GM12878 (cell line): ENCODE measurements around the gene KDM2A. TPM values are rescaled to one million over a fixed set of nuclear protein-coding genes. Genes with fewer than 3 reads are reported as not detected.

Source experiments
- ATAC-seq: fragments of 200-7000 bp; cut with Tn5 transposase; 3 replicates; pipeline ENCODE4 v1.9.1; 2020; ENCODE audit warnings: mild to moderate bottlenecking, moderate library complexity
- BruUV-seq: library from RNA; stranded (reverse); fragments of 400-500 nt; replicated peaks from 2 replicates; lab custom pipeline; 2021; lab: Mats Ljungman, UMichigan
- CTCF ChIA-PET: fragments of 300-600 bp; sonication (Branson Sonifier 250); formaldehyde crosslinking; extraction: SDS; loops from one replicate; lab custom pipeline; 2021; ENCODE audit warnings: inconsistent platforms; lab: Yijun Ruan, JAX
- POLR2A ChIA-PET: fragments of 350-600 bp; formaldehyde crosslinking; extraction: SDS; loops from one replicate; lab custom pipeline; 2021; ENCODE audit warnings: inconsistent platforms; lab: Charles Lee
- RAD21 ChIA-PET: fragments of 300-600 bp; sonication (Branson Sonifier 250); formaldehyde crosslinking; loops from one replicate; lab custom pipeline; 2023; ENCODE audit warnings: antibody characterized with exemption; ENCODE audit not compliant: unreplicated experiment; lab: Charles Lee
- SMC1A ChIA-PET: fragments of 300-600 bp; sonication (Branson Sonifier 250); formaldehyde crosslinking; loops from one replicate; lab custom pipeline; 2023; ENCODE audit not compliant: unreplicated experiment, uncharacterized antibody; lab: Charles Lee
- DNase-seq: peaks from one replicate; pipeline ENCODE4 v3.0.0-alpha.2; 2011; ENCODE audit warnings: low read depth, low spot score
- FAIRE-seq: peaks from 3 replicates; lab custom pipeline; 2011; peaks lifted over from hg19 to GRCh38; lab: Jason Lieb, UNC
- H2AFZ ChIP-seq: 2 replicates; pipeline ENCODE4 v1.6.0; 2011; ENCODE audit warnings: low read depth, low read length, control low read depth; ENCODE audit not compliant: control insufficient read depth
- H3K27ac ChIP-seq: 2 replicates; pipeline ENCODE4 v1.5.1; 2011; ENCODE audit warnings: control low read depth; ENCODE audit not compliant: control insufficient read depth, insufficient read depth
- H3K27me3 ChIP-seq, 2 experiments: replicated peaks in 1 of 2; 2 replicates each; pipeline versions ENCODE4 v1.6.0 to v1.6.1; 2011; ENCODE audit warnings: low read length in 1 of 2; ENCODE audit not compliant: control insufficient read depth in 2 of 2, insufficient read depth in 2 of 2
- H3K36me3 ChIP-seq, 2 experiments: 2 replicates each; pipeline ENCODE4 v1.5.1; 2011; ENCODE audit warnings: low read length in 1 of 2; ENCODE audit not compliant: control insufficient read depth in 2 of 2, insufficient read depth in 2 of 2
- H3K4me1 ChIP-seq: 2 replicates; pipeline ENCODE4 v1.6.1; 2011; ENCODE audit warnings: mild to moderate bottlenecking, low read length, moderate library complexity, mixed read lengths; ENCODE audit not compliant: control insufficient read depth, insufficient read depth
- H3K4me2 ChIP-seq: 2 replicates; pipeline ENCODE4 v1.6.0; 2011; ENCODE audit warnings: control low read depth; ENCODE audit not compliant: control insufficient read depth, insufficient read depth
- H3K4me3 ChIP-seq: fragments of 200-600 bp; sonication (generic); 2 replicates; pipeline ENCODE4 v1.5.1; 2016
- H3K79me2 ChIP-seq: 2 replicates; pipeline ENCODE4 v1.6.0; 2011; ENCODE audit warnings: low read length; ENCODE audit not compliant: control insufficient read depth, insufficient read depth
- H3K9ac ChIP-seq: 2 replicates; pipeline ENCODE4 v1.8.0; 2011; ENCODE audit warnings: low read length, control low read depth, mixed read lengths; ENCODE audit not compliant: control insufficient read depth, insufficient read depth
- H3K9me3 ChIP-seq: replicated peaks from 3 replicates; pipeline ENCODE4 v1.5.1; 2011; ENCODE audit warnings: mild to moderate bottlenecking, low read length; ENCODE audit not compliant: control insufficient read depth, insufficient read depth
- H4K20me1 ChIP-seq: 2 replicates; pipeline ENCODE4 v1.6.0; 2011; ENCODE audit not compliant: control insufficient read depth, insufficient read depth
- BHLHE40 ChIP-seq, 2 experiments: fragments of 450-650 bp in 1 of 2; IDR thresholded peaks; 2 replicates each; pipeline ENCODE4 v1.6.1; 2011 to 2017; ENCODE audit warnings: low read depth in 2 of 2, borderline replicate concordance in 1 of 2, improper control_type of control experiment in 1 of 2, low read length in 1 of 2, mild to moderate bottlenecking in 1 of 2
- IRF4 ChIP-seq: IDR thresholded peaks from 2 replicates; pipeline ENCODE4 v1.6.1; 2011; ENCODE audit warnings: low read depth, low read length
- KLF5 ChIP-seq: fragments of 450-650 bp; IDR thresholded peaks from 2 replicates; pipeline ENCODE4 v1.6.1; 2014; ENCODE audit warnings: mild to moderate bottlenecking; ENCODE audit not compliant: partially characterized antibody
- MTA3 ChIP-seq: IDR thresholded peaks from 2 replicates; pipeline ENCODE4 v1.6.1; 2012; ENCODE audit warnings: low read length, inconsistent platforms, borderline replicate concordance
- NKRF ChIP-seq: fragments of 450-650 bp; conservative IDR thresholded peaks from 2 replicates; pipeline ENCODE4 v1.6.1; 2017; ENCODE audit warnings: mild to moderate bottlenecking, moderate library complexity
- NR2C1 ChIP-seq: fragments of 450-650 bp; IDR thresholded peaks from 2 replicates; pipeline ENCODE4 v1.6.1; 2017; ENCODE audit warnings: antibody characterized with exemption, mild to moderate bottlenecking, moderate library complexity
- POLR2A ChIP-seq: IDR thresholded peaks from 2 replicates; pipeline ENCODE4 v1.6.1; 2011; ENCODE audit warnings: low read depth, mild to moderate bottlenecking, low read length
- STAT1 ChIP-seq: fragments of 450-650 bp; conservative IDR thresholded peaks from 2 replicates; pipeline ENCODE4 v1.6.1; 2014; ENCODE audit warnings: antibody characterized with exemption, mild to moderate bottlenecking
- TCF7 ChIP-seq: IDR thresholded peaks from 2 replicates; pipeline ENCODE4 v1.6.1; 2014; ENCODE audit warnings: antibody characterized with exemption, borderline replicate concordance
- ZBED1 ChIP-seq: IDR thresholded peaks from 2 replicates; pipeline ENCODE4 v1.6.1; 2016; ENCODE audit warnings: borderline replicate concordance
- ZSCAN29 ChIP-seq: fragments of 450-650 bp; IDR thresholded peaks from 2 replicates; pipeline ENCODE4 v1.6.1; 2017; ENCODE audit warnings: mild to moderate bottlenecking, moderate library complexity
- whole genome bisulfite sequencing: methylation state at CpG from one replicate; pipeline ENCODE4 v1.1.6; 2016; ENCODE audit warnings: low lambda C conversion rate; ENCODE audit not compliant: insufficient replicate concordance, insufficient coverage; ENCODE audit errors: missing lambda C conversion rate; 5-methylcytosine and 5-hydroxymethylcytosine counted together
- in situ Hi-C: fragments of 300-500 bp; cut with MboI; formaldehyde crosslinking; loops from 9 replicates; pipeline ENCODE4 v1.14.3; 2018; ENCODE audit warnings: mixed read lengths
- intact Hi-C: fragments of 100-400 bp; cut with micrococcal nuclease; formaldehyde crosslinking; loops from one replicate; pipeline ENCODE4 v1.14.2; 2022; ENCODE audit not compliant: unreplicated experiment
- polyA plus RNA-seq, 11 experiments: library from polyadenylated mRNA; depleted of rRNA in 4 of 11; unstranded in 6 of 11; stranded (reverse) in 5 of 11; fragments of >200 nt; fragmentation: Nextera tagmentation in 4 of 11; fragmentation: Illumina TruSeq in 1 of 11; extraction: Ambion mirVana in 4 of 11; extraction: Trizol in 1 of 11; gene quantifications; 1 replicate in 1 of 11; 2 replicates in 10 of 11; pipeline versions ENCODE4 v1.2.1 to v1.2.3, GENCODE V29; 2011 to 2016; ENCODE audit warnings: inconsistent platforms in 2 of 11, missing spikeins in 2 of 11, low read depth in 1 of 11
- total RNA-seq, 4 experiments: library from RNA; depleted of rRNA in 3 of 4; stranded (reverse); fragments of >200 nt in 3 of 4; fragmentation: Illumina TruSeq in 1 of 4; extraction: Trizol in 1 of 4; gene quantifications; 2 replicates each; pipeline versions ENCODE4 v1.2.1 to v1.2.3, GENCODE V29; 2013 to 2021

The KDM2A gene
- total and polyA plus RNA-seq, 10 of the 15 experiments (the other 5 are each of a cell fraction or from before 2014, with no cell fraction given), result 10.5 to 69.3 (median 41.6) TPM

GRCh38 chr11:67271205-67271540, 152.1 kb downstream of the KDM2A start:
- POLR2A ChIA-PET, result interaction anchor here (1.0 to 2.9 kb wide), 9 partner anchors 17 to 364 kb away, joined by 3 to 17 read pairs (median 4); partner anchors contain the start of genes ANKRD13D and POLD4
- H3K27me3 ChIP-seq, result no peaks in the 10 kb centered on the region
- intact Hi-C loops, result no loop called here
- FAIRE-seq, result no peak
- 0% methylated on average over 5 of the region's 5 CpGs for WGBS
- CTCF ChIA-PET, result interaction anchor here (1.1 to 4.9 kb wide), 9 partner anchors 9 to 111 kb away, joined by 3 to 31 read pairs (median 7); partner anchors contain the start of gene POLD4
- H3K9me3 ChIP-seq, result no peaks in the 10 kb centered on the region
- ATAC-seq, result no peak
- H3K27ac ChIP-seq, result peak overlapping the region; percentile 98
- H4K20me1 ChIP-seq, result no peaks in the 10 kb centered on the region
- TF ChIP-seq ZSCAN29 (peak; percentile 99), BHLHE40 (IDR thresholded peaks at IDR 0.05; ENCODE audit: borderline replicate concordance in 1 of 2, low read depth in 2 of 2, low read length in 1 of 2) (no peak), KLF5 (no peak)
- in situ Hi-C loops, result no loop called here
- RAD21 ChIA-PET, result interaction anchor here (1.1 to 6.6 kb wide), 6 partner anchors 17 to 110 kb away, joined by 4 to 33 read pairs (median 10); partner anchors contain the start of genes ANKRD13D and POLD4
- SMC1A ChIA-PET, result interaction anchor here (0.6 to 6.1 kb wide), 5 partner anchors 17 to 80 kb away, joined by 3 to 35 read pairs (median 4); partner anchors contain the start of gene ANKRD13D
- H3K9ac ChIP-seq, result peak overlapping the region; percentile 77
- H3K4me3 ChIP-seq, result peak overlapping the region; percentile 81
- peaks cover 97% of the 10 kb centered on the region for H3K79me2 ChIP-seq
- peak overlapping the region; percentile 100 for H3K4me2 ChIP-seq
- BruUV-seq, result TSS peak; percentile 19
- H3K36me3 ChIP-seq, result peaks cover 14 to 18% of the 10 kb centered on the region in 2 experiments; a peak in 3 of 4 replicates
- H2AFZ ChIP-seq, result no peak overlapping the region
- no peak for DNase-seq
- H3K4me1 ChIP-seq, result peaks cover 68% of the 10 kb centered on the region

- Histone ChIP-seq H3K27ac (peak overlapping the region; percentile 98), H3K4me1 (peaks cover 74% of the 10 kb centered on the region), H3K4me2 (peak overlapping the region; percentile 100), H3K27me3 (no peaks in the 10 kb centered on the region), H3K9me3 (no peaks in the 10 kb centered on the region), H4K20me1 (no peaks in the 10 kb centered on the region), H3K9ac (peak overlapping the region; percentile 77), H3K36me3 (peaks cover 14 to 18% of the 10 kb centered on the region in 2 experiments; a peak in 3 of 4 replicates), H3K4me3 (peak overlapping the region; percentile 81), H3K79me2 (peaks cover 100% of the 10 kb centered on the region), H2AFZ (no peak overlapping the region)
- ChIA-PET POLR2A (interaction anchor here (0.6 to 2.9 kb wide), 11 partner anchors 16 to 364 kb away, joined by 3 to 17 read pairs (median 3); partner anchors contain the start of genes ANKRD13D and POLD4), SMC1A (interaction anchor here (0.6 to 6.1 kb wide), 8 partner anchors 16 to 111 kb away, joined by 3 to 35 read pairs (median 4); partner anchors contain the start of gene ANKRD13D), CTCF (interaction anchor here (1.0 to 4.9 kb wide), 11 partner anchors 9 to 113 kb away, joined by 3 to 31 read pairs (median 7); partner anchors contain the start of gene POLD4), RAD21 (interaction anchor here (1.1 to 6.6 kb wide), 6 partner anchors 17 to 110 kb away, joined by 4 to 33 read pairs (median 10); partner anchors contain the start of genes ANKRD13D and POLD4)
- peak; percentile 39 for DNase-seq
- WGBS, result 2% methylated on average over 18 of the region's 19 CpGs
- BruUV-seq, result no TSS peak
- no peak for FAIRE-seq
- in situ Hi-C loops (no loop called here), intact Hi-C loops (no loop called here)
- ATAC-seq, result peak; percentile 14
- TF ChIP-seq STAT1 (no peak), IRF4 (no peak), POLR2A (0 out of 2 replicates have a peak, but pooled peaks have one; percentile 24), NKRF (no peak), ZBED1 (no peak), NR2C1 (no peak), MTA3 (no peak), TCF7 (no peak)
Measured at GRCh38 chr11:67271541-67272284, 152.7 kb downstream of the KDM2A start.
